HEK293 (cell line): ENCODE results near the gene PPM1J.

Source experiments
- EGR2 ChIP-seq: fragments of 450-650 bp; formaldehyde crosslinking; IDR thresholded peaks from 2 replicates; pipeline ENCODE4 v1.5.1; 2016; ENCODE audit warnings: low read depth, missing biosample characterization, missing genetic modification characterization
- GLIS1 ChIP-seq: fragments of 450-650 bp; formaldehyde crosslinking; IDR thresholded peaks from 2 replicates; pipeline ENCODE4 v1.5.1; 2016; ENCODE audit warnings: missing biosample characterization, missing genetic modification characterization
- GLIS2 ChIP-seq: fragments of 450-650 bp; formaldehyde crosslinking; IDR thresholded peaks from 2 replicates; pipeline ENCODE4 v1.5.1; 2016; ENCODE audit warnings: missing biosample characterization, missing genetic modification characterization
- HOXC10 ChIP-seq: sonication (generic); formaldehyde crosslinking; IDR thresholded peaks from 2 replicates; pipeline ENCODE4 v1.8.1; 2023; ENCODE audit warnings: mild to moderate bottlenecking, missing genetic modification reagents
- HOXD13 ChIP-seq: sonication (generic); formaldehyde crosslinking; IDR thresholded peaks from 2 replicates; pipeline ENCODE4 v1.8.0; 2022; ENCODE audit warnings: missing genetic modification reagents, borderline replicate concordance
- IKZF3 ChIP-seq: fragments of 450-650 bp; IDR thresholded peaks from 2 replicates; pipeline ENCODE4 v1.5.0; 2018; ENCODE audit warnings: missing biosample characterization, mild to moderate bottlenecking, missing genetic modification characterization, moderate library complexity
- KLF10 ChIP-seq: fragments of 450-650 bp; IDR thresholded peaks from 2 replicates; pipeline ENCODE4 v1.5.1; 2018; ENCODE audit warnings: missing biosample characterization, mild to moderate bottlenecking, missing genetic modification characterization
- SCRT1 ChIP-seq: fragments of 450-650 bp; formaldehyde crosslinking; IDR thresholded peaks from 2 replicates; pipeline ENCODE4 v1.5.1; 2016; ENCODE audit warnings: missing biosample characterization, missing genetic modification characterization, borderline replicate concordance
- ZFHX2 ChIP-seq: fragments of 450-650 bp; formaldehyde crosslinking; conservative IDR thresholded peaks from 2 replicates; pipeline ENCODE4 v1.5.1; 2016; ENCODE audit warnings: missing biosample characterization, missing genetic modification characterization
- ZNF157 ChIP-seq: fragments of 450-650 bp; formaldehyde crosslinking; IDR thresholded peaks from 2 replicates; pipeline ENCODE4 v1.5.1; 2016; ENCODE audit warnings: missing biosample characterization, missing genetic modification characterization
- ZNF266 ChIP-seq: fragments of 450-650 bp; formaldehyde crosslinking; IDR thresholded peaks from 2 replicates; pipeline ENCODE4 v1.5.1; 2016; ENCODE audit warnings: missing biosample characterization, missing genetic modification characterization, low read depth
- ZNF302 ChIP-seq: fragments of 450-650 bp; formaldehyde crosslinking; IDR thresholded peaks from 2 replicates; pipeline ENCODE4 v1.5.1; 2016; ENCODE audit warnings: missing biosample characterization, missing genetic modification characterization, low read depth
- ZNF426 ChIP-seq: fragments of 450-650 bp; formaldehyde crosslinking; IDR thresholded peaks from 2 replicates; pipeline ENCODE4 v1.5.1; 2017; ENCODE audit warnings: missing biosample characterization, missing genetic modification characterization, mild to moderate bottlenecking, inconsistent platforms, moderate library complexity
- ZNF560 ChIP-seq: fragments of 450-650 bp; formaldehyde crosslinking; IDR thresholded peaks from 2 replicates; pipeline ENCODE4 v1.5.1; 2017; ENCODE audit warnings: missing biosample characterization, missing genetic modification characterization, borderline replicate concordance
- ZNF561 ChIP-seq: fragments of 450-650 bp; IDR thresholded peaks from 2 replicates; pipeline ENCODE4 v1.5.1; 2018; ENCODE audit warnings: missing biosample characterization, missing genetic modification characterization, borderline replicate concordance
- ZNF610 ChIP-seq: fragments of 450-650 bp; formaldehyde crosslinking; IDR thresholded peaks from 2 replicates; pipeline ENCODE4 v1.5.1; 2016; ENCODE audit warnings: missing biosample characterization, missing genetic modification characterization, borderline replicate concordance
- ZNF654 ChIP-seq: fragments of 450-650 bp; formaldehyde crosslinking; IDR thresholded peaks from 2 replicates; pipeline ENCODE4 v1.5.1; 2016; ENCODE audit warnings: low read depth, missing biosample characterization, missing genetic modification characterization
- ZNF660 ChIP-seq: fragments of 450-650 bp; IDR thresholded peaks from 2 replicates; pipeline ENCODE4 v1.5.1; 2018; ENCODE audit warnings: missing biosample characterization, mild to moderate bottlenecking, missing genetic modification characterization
- ZNF677 ChIP-seq: fragments of 450-650 bp; IDR thresholded peaks from 2 replicates; pipeline ENCODE4 v1.5.0; 2018; ENCODE audit warnings: missing biosample characterization, mild to moderate bottlenecking, missing genetic modification characterization, moderate library complexity
- ZNF777 ChIP-seq: fragments of 450-650 bp; formaldehyde crosslinking; IDR thresholded peaks from 2 replicates; pipeline ENCODE4 v1.5.1; 2017; ENCODE audit warnings: missing biosample characterization, missing genetic modification characterization, borderline replicate concordance
- ZXDB ChIP-seq: fragments of 450-650 bp; formaldehyde crosslinking; IDR thresholded peaks from 2 replicates; pipeline ENCODE4 v1.5.1; 2016; ENCODE audit warnings: missing biosample characterization, missing genetic modification characterization
- TF ChIP-seq, protein P1 (sequence below): fragments of 450-650 bp; formaldehyde crosslinking; IDR thresholded peaks from 2 replicates; pipeline ENCODE4 v1.5.1; 2017; ENCODE audit warnings: missing biosample characterization, missing genetic modification characterization
- TF ChIP-seq, protein P2 (sequence below): fragments of 450-650 bp; formaldehyde crosslinking; IDR thresholded peaks from 2 replicates; pipeline ENCODE4 v1.5.1; 2016; ENCODE audit warnings: missing biosample characterization, missing genetic modification characterization
- TF ChIP-seq, protein P3 (sequence below): fragments of 450-650 bp; formaldehyde crosslinking; IDR thresholded peaks from 2 replicates; pipeline ENCODE4 v1.5.1; 2016; ENCODE audit warnings: missing biosample characterization, missing genetic modification characterization
- TF ChIP-seq, protein P4 (sequence below): sonication (generic); formaldehyde crosslinking; IDR thresholded peaks from 2 replicates; pipeline ENCODE4 v1.8.1; 2022; ENCODE audit warnings: mild to moderate bottlenecking, moderate library complexity, missing genetic modification reagents
- TF ChIP-seq, protein P5 (sequence below): fragments of 450-650 bp; formaldehyde crosslinking; IDR thresholded peaks from 2 replicates; pipeline ENCODE4 v1.5.1; 2016; ENCODE audit warnings: missing biosample characterization, missing genetic modification characterization
- TF ChIP-seq, protein P6 (sequence below): fragments of 450-650 bp; formaldehyde crosslinking; IDR thresholded peaks from 2 replicates; pipeline ENCODE4 v1.5.1; 2017; ENCODE audit warnings: missing biosample characterization, missing genetic modification characterization
- TF ChIP-seq, protein P7 (sequence below): fragments of 450-650 bp; formaldehyde crosslinking; IDR thresholded peaks from 2 replicates; pipeline ENCODE4 v1.5.0; 2017; ENCODE audit warnings: missing biosample characterization, missing genetic modification characterization, borderline replicate concordance

The PPM1J gene

DNA sequence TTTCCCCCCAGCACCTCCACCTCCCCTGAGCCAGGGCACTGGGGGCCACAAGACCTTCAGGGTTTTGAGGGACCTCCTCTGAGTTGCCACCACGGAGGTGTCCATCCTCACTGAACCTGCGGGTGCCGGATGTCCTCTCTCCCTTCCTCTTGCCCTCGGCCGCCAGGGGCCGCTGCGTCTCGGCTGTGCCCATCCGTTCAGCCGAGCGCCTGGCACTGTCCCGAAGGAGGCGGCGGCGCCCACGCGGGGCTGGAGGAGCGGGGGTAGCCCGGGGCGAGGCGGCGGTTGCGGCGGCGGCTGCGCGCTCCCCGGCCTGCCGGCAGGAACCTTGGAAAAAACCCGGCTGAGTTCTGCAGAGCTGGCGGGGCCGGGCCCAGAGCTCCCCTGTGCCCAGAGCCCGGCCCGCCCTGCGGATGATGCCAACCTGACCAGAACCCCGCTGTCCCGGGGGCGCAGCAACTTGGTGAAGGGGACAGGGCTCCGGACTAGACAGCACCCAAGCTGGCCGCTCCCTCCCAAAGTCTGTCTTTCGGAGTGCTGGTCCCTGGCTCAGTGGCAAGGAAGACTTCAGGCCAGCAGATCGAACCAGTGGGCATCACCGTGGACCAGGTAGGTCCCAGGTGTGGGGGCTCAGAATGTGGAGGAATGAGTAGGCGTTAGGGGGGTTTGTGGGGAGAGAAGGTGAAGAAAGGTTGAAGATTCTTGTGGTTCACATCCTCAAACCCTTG is 3.7 kb upstream of the PPM1J start (continued):
- TF ChIP-seq, protein P1, sequence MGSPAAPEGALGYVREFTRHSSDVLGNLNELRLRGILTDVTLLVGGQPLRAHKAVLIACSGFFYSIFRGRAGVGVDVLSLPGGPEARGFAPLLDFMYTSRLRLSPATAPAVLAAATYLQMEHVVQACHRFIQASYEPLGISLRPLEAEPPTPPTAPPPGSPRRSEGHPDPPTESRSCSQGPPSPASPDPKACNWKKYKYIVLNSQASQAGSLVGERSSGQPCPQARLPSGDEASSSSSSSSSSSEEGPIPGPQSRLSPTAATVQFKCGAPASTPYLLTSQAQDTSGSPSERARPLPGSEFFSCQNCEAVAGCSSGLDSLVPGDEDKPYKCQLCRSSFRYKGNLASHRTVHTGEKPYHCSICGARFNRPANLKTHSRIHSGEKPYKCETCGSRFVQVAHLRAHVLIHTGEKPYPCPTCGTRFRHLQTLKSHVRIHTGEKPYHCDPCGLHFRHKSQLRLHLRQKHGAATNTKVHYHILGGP (tag by site-specific recombination), result no peak
- TF ChIP-seq ZNF302 (tag by site-specific recombination) (no peak), ZXDB (tag by site-specific recombination) (no peak), IKZF3 (tag by site-specific recombination) (no peak), ZNF560 (tag by site-specific recombination) (no peak), ZFHX2 (tag by site-specific recombination) (peak; percentile 86), ZNF561 (tag by site-specific recombination) (peak; percentile 43; the same call in 1 of the 2 replicates), ZNF660 (peak; percentile 82), ZNF677 (tag by site-specific recombination) (no peak), EGR2 (no peak), ZNF654 (tag by site-specific recombination) (no peak), GLIS2 (tag by site-specific recombination) (peak; percentile 57), ZNF266 (tag by site-specific recombination) (no peak), ZNF777 (0 out of 2 replicates have a peak, but pooled peaks have one; percentile 44), ZNF157 (tag by site-specific recombination) (no peak), HOXC10 (CRISPR knock-in tag) (no peak), KLF10 (no peak), HOXD13 (CRISPR knock-in tag) (no peak), ZNF426 (tag by site-specific recombination) (no peak), SCRT1 (tag by site-specific recombination) (no peak), GLIS1 (tag by site-specific recombination) (peak; percentile 99), ZNF610 (tag by site-specific recombination) (no peak)
- TF ChIP-seq, protein P2, sequence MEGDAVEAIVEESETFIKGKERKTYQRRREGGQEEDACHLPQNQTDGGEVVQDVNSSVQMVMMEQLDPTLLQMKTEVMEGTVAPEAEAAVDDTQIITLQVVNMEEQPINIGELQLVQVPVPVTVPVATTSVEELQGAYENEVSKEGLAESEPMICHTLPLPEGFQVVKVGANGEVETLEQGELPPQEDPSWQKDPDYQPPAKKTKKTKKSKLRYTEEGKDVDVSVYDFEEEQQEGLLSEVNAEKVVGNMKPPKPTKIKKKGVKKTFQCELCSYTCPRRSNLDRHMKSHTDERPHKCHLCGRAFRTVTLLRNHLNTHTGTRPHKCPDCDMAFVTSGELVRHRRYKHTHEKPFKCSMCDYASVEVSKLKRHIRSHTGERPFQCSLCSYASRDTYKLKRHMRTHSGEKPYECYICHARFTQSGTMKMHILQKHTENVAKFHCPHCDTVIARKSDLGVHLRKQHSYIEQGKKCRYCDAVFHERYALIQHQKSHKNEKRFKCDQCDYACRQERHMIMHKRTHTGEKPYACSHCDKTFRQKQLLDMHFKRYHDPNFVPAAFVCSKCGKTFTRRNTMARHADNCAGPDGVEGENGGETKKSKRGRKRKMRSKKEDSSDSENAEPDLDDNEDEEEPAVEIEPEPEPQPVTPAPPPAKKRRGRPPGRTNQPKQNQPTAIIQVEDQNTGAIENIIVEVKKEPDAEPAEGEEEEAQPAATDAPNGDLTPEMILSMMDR (tag by site-specific recombination), result peak; percentile 85
- TF ChIP-seq, protein P3, sequence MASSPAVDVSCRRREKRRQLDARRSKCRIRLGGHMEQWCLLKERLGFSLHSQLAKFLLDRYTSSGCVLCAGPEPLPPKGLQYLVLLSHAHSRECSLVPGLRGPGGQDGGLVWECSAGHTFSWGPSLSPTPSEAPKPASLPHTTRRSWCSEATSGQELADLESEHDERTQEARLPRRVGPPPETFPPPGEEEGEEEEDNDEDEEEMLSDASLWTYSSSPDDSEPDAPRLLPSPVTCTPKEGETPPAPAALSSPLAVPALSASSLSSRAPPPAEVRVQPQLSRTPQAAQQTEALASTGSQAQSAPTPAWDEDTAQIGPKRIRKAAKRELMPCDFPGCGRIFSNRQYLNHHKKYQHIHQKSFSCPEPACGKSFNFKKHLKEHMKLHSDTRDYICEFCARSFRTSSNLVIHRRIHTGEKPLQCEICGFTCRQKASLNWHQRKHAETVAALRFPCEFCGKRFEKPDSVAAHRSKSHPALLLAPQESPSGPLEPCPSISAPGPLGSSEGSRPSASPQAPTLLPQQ (tag by site-specific recombination), result no peak
- TF ChIP-seq, protein P4, sequence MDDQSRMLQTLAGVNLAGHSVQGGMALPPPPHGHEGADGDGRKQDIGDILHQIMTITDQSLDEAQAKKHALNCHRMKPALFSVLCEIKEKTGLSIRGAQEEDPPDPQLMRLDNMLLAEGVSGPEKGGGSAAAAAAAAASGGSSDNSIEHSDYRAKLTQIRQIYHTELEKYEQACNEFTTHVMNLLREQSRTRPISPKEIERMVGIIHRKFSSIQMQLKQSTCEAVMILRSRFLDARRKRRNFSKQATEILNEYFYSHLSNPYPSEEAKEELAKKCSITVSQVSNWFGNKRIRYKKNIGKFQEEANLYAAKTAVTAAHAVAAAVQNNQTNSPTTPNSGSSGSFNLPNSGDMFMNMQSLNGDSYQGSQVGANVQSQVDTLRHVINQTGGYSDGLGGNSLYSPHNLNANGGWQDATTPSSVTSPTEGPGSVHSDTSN (CRISPR knock-in tag), result no peak
- TF ChIP-seq, protein P5, sequence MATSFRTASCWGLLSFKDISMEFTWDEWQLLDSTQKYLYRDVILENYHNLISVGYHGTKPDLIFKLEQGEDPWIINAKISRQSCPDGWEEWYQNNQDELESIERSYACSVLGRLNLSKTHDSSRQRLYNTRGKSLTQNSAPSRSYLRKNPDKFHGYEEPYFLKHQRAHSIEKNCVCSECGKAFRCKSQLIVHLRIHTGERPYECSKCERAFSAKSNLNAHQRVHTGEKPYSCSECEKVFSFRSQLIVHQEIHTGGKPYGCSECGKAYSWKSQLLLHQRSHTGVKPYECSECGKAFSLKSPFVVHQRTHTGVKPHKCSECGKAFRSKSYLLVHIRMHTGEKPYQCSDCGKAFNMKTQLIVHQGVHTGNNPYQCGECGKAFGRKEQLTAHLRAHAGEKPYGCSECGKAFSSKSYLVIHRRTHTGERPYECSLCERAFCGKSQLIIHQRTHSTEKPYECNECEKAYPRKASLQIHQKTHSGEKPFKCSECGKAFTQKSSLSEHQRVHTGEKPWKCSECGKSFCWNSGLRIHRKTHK (tag by site-specific recombination), result no peak
- TF ChIP-seq, protein P6, sequence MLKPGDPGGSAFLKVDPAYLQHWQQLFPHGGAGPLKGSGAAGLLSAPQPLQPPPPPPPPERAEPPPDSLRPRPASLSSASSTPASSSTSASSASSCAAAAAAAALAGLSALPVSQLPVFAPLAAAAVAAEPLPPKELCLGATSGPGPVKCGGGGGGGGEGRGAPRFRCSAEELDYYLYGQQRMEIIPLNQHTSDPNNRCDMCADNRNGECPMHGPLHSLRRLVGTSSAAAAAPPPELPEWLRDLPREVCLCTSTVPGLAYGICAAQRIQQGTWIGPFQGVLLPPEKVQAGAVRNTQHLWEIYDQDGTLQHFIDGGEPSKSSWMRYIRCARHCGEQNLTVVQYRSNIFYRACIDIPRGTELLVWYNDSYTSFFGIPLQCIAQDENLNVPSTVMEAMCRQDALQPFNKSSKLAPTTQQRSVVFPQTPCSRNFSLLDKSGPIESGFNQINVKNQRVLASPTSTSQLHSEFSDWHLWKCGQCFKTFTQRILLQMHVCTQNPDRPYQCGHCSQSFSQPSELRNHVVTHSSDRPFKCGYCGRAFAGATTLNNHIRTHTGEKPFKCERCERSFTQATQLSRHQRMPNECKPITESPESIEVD, result no peak
- TF ChIP-seq, protein P7, sequence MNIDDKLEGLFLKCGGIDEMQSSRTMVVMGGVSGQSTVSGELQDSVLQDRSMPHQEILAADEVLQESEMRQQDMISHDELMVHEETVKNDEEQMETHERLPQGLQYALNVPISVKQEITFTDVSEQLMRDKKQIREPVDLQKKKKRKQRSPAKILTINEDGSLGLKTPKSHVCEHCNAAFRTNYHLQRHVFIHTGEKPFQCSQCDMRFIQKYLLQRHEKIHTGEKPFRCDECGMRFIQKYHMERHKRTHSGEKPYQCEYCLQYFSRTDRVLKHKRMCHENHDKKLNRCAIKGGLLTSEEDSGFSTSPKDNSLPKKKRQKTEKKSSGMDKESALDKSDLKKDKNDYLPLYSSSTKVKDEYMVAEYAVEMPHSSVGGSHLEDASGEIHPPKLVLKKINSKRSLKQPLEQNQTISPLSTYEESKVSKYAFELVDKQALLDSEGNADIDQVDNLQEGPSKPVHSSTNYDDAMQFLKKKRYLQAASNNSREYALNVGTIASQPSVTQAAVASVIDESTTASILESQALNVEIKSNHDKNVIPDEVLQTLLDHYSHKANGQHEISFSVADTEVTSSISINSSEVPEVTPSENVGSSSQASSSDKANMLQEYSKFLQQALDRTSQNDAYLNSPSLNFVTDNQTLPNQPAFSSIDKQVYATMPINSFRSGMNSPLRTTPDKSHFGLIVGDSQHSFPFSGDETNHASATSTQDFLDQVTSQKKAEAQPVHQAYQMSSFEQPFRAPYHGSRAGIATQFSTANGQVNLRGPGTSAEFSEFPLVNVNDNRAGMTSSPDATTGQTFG, result no peak
